NCI-H2196 treated with DMSO at 0.1 percent for 48 hours (cell line): ENCODE measurements around the gene MYO10.

Experiments
- DNase-seq: peaks from one replicate; lab custom pipeline; 2025; ENCODE audit not compliant: unreplicated experiment; lab: John Stamatoyannopoulos, UW

Gene MYO10

GRCh38 chr5:16639206-16639605, 296.9 kb downstream of the MYO10 start:
- no peak for DNase-seq

- no peak for DNase-seq
These were observed 307.7 kb downstream of the MYO10 start for GRCh38 chr5:16628376-16628775.

GRCh38 chr5:16626696-16627264, 309.3 kb downstream of the MYO10 start:
- no peak for DNase-seq

- no peak for DNase-seq
These were observed 311.0 kb downstream of the MYO10 start for GRCh38 chr5:16625096-16625495.

- DNase-seq = no peak
These were observed 317.0 kb downstream of the MYO10 start for GRCh38 chr5:16619136-16619535.

- DNase-seq = no peak
These were observed 317.8 kb downstream of the MYO10 start for GRCh38 chr5:16618138-16618897.

GRCh38 chr5:16617274-16617968, 318.7 kb downstream of the MYO10 start:
- DNase-seq = no peak

GRCh38 chr5:16616536-16617273, 319.4 kb downstream of the MYO10 start, which contains the start of gene RETREG1:
Gene RETREG1, minus strand, starts transcription at chr5:16616997. Its CDS starts 26 bp downstream, at chr5:16616971.
- DNase-seq = no peak

GRCh38 chr5:16615741-16616535, 320.1 kb downstream of the MYO10 start:
- DNase-seq = no peak

GRCh38 chr5:16612007-16612406, 324.1 kb downstream of the MYO10 start:
- no peak for DNase-seq
